HG03108 (cell line): ENCODE results near the gene DDX25.

Experiments
- ATAC-seq: cut with Tn5 transposase; IDR thresholded peaks from one replicate; pipeline ENCODE4 v1.9.1; 2021; ENCODE audit warnings: moderate library complexity; ENCODE audit not compliant: unreplicated experiment

Gene DDX25

DNA sequence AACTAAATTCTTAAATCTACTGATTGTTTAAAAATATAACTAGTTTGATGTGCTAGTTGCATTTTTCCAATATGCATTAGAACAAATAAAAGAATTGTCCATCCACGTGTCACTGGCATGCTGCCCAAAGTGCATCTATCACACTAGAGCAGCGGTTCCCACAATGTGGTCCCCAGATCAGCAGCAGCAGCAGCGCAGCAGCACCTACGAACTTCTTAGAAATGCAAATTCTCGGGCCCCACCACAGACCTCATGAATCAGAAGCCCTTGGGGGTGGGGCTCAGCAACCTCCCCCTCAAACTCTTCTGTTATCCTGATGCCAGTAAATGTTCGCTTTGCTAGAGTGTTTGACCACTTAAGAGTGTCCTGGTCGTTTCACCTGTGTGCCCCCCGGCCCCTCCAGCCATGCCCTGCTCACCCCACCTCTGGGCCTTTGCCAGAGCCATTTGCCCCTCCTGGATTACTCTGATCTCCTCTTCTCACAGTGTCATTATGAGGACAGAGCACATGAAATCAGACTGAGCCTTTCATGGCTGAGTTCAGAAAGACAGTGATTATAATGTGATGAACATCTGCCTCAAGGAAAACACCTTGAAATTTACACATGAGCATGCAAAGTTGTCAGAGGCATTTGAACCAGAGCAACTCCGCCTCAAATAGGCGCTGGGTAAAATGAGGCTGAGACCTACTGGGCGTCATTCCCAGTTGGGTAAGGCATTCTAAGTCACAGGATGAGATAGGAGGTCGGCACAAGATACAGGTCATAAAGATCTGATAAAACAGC, 28.9 kb downstream of the DDX25 start:
- no peak for ATAC-seq

DNA sequence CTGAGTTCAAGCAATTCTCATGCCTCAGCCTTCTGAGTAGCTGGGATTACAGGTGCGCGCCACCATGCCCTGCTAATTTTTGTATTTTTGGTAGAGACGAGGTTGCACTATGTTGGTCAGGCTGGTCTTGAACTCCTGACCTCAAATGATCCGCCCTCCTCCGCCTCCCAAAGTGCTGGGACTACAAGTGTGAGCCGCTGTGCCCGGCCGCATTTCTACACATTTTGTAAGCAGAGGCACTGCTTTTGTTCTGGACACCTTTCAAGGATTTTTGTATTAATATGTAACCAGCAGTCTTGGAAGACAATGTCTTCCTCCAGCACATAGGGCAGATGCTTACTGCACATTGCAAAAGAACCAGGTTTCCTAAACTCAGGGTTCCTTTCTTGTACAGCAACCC, 30.2 kb downstream of the DDX25 start:
- ATAC-seq: no peak

GRCh38 chr11:125935056-125935455, 30.7 kb downstream of the DDX25 start:
- no peak for ATAC-seq

DNA sequence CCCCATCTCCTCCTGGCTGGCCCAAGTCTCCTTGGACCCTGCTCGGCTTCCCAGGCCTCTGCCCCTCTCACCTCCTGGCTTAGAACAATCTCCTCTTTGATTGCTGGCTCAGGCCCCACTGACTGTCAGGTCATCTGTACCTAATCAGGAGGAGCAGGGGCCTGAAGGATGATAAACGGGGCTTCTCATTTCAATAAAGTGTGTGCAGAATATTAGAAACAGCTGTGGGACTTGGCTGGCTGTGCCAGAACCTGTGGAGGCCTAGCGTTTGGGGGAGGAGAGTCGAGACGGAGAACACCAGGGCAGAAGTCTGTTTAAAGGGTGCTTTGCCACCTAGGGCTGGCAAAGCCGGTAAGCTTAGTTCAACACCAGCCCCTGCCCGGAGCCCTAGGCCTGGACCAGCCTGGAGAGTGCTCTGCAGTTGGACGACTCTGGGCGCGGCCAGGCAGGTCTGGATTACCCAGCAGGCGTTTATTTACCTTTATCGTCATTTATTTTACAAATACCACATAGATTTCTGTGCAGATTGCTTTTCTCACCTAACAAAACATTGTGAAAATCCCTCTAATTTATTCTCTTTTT, 31.4 kb downstream of the DDX25 start:
- no peak for ATAC-seq

- ATAC-seq: no peak
Observed at GRCh38 chr11:125938418-125938817, 34.1 kb downstream of the DDX25 start.

DNA sequence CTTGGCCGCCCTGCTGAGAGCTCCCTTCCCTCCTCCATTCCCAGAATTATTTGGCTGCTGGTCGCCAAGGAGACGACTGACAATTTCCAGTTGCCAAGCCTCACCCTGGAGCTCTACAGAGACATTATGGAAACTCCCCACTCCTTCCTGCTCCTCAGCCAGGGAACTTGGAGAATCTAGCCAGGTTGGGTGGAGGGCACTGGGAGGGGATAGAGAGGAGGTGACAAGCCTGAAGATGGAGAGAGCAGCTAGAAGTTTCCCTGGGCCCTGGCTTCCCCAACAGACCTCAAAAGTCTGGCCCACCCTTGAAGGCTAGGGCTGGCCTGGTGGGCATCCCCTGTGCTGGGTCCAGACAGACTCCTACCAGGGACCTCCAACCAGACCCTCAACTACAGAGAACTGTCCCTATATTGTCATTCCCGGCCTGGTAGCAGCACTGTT, 34.8 kb downstream of the DDX25 start:
- ATAC-seq: no peak

- no peak for ATAC-seq
Observed at GRCh38 chr11:125940145-125940544, 35.8 kb downstream of the DDX25 start.

DNA sequence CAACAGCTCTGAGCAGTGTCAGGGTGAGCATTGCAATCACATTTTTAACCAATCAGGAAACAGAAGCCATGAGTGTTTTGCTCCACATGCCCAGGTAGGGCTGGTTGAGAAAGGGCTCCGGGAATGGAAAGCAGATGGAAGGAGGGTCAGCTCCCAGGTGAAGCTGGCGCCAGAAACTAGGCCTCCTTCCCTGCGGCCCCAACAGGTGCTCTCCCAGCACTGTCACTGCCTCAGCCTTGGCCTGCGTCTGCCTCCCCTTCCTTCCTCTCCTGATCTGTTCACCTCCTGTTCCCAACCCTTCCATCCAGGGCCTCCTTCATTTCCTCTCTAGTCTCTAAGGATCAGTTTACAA, 36.9 kb downstream of the DDX25 start:
- ATAC-seq: no peak

DNA sequence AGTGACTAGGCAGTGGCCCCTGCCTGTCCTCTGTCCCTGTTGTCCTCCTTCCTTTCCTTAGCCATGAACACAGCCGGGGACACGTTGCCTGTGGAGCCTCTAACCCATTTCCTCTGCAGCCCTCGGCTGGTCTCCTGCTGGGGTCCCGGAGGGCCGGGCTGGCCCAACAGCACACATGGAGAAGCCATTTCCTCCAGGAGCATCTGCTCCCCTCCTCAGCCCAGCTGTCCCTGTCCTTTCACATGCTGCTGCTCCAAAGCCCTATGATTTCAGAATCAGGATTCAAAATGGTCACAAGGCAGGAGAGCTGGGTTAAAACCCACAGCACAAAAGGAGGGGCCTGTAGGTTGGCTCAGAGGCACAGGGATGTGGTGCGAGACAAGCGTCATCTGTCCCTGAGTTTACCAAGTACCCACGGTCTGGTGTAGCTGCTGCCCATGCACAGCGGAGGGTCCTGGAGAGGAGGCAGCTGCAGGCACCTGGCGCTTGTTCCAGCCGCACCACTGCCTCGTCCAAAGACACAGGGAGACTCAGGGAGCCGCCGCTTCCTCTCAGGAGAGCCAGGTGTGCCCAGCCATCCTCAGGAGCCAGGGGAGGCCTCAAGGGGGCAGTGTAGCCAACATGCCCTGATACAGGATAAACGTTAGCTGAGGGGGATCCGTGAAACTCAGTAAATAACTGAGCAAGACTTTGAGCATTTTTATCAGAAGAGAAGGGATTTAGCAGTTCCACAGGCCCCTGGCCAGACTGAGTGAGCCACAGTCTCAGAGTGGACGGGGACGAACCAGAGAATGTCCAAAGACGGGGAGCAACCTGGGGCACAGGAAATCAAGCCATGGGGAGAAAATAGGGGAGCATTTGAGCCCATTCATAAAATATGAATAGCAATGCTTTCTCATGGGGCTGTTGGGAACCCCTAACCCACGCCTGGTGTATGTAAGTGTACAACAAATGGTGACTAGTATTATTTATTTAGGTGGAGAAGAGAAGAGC, 37.6 kb downstream of the DDX25 start:
- ATAC-seq: no peak

- ATAC-seq: no peak
Observed at GRCh38 chr11:125942771-125943428, 38.6 kb downstream of the DDX25 start.

GRCh38 chr11:125943661-125944349, 39.5 kb downstream of the DDX25 start:
- ATAC-seq: no peak

DNA sequence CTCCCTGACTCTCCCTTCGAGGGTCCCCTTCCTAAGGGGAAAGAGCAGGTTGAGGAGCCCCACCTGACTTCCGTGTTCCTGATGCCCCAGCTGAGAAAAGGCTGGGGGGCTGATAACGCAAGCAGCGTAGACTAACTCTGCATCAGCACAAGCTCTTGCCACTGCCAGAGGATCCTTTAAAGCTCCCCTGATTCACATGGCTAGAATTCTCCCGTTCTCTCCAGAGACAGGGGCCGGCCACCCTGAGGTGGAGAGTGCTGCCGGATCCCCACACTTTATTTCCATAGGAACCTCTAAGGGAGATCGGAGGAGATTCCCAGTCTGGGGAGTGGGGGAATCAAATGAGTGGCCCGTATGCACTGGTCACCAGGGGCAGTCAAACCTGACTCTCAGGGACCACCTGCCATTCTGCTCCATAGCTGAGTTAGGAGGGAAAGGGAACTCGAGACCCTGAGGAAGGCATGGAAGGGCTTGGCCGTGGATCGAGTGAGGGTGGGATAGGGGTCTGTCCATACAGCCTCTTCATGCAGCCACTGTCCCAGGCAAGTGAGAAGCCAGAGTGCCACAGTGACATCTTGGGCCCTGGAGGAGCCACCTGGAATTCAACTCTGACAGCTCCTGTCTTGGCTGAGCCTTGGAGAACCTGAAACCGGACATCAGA, 40.2 kb downstream of the DDX25 start:
- no peak for ATAC-seq

DNA sequence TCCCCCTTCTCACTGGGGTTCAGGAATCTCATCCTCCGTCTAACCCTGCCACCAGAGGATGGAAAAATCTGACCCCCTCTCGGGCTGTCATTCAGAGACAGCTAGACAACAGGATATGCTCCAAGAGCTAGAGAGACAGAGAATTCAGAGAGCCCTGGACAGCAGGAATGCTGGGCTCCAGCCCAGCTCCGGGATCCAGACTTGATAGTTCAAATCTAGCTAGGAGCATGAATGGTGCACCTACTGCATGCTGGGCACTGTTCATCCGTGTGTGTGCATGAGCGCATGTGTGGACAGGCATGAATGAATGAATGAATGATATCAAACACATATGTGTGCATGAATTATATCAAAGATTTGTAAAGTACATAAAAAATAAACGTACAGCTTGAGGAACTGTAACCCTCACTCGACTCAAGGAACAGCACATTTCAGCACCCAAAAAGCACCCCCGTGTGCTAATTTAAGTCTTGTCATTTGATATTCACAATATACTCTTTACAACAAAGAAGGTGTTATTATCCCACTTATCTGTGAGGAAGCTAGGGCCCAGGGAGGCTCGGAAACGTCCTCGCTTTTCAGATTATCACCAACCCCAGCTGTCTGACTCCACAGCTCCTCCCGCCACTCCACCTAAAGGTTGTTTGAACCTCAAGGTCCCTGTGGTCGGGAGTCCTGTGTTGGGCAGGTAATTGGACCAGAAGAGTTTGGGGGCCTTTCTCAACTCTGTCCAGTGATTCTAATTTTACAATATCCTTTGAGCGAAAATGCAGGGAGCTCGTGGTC, 40.9 kb downstream of the DDX25 start:
- ATAC-seq: no peak

GRCh38 chr11:125945797-125946520, 41.7 kb downstream of the DDX25 start, which contains the start of gene VSIG10L2:
TSS of gene VSIG10L2 (plus strand) at chr11:125946044. CDS start at chr11:125946056, 12 bp downstream.
- no peak for ATAC-seq

- ATAC-seq: no peak
Observed at GRCh38 chr11:125946712-125947418, 42.6 kb downstream of the DDX25 start.

DNA sequence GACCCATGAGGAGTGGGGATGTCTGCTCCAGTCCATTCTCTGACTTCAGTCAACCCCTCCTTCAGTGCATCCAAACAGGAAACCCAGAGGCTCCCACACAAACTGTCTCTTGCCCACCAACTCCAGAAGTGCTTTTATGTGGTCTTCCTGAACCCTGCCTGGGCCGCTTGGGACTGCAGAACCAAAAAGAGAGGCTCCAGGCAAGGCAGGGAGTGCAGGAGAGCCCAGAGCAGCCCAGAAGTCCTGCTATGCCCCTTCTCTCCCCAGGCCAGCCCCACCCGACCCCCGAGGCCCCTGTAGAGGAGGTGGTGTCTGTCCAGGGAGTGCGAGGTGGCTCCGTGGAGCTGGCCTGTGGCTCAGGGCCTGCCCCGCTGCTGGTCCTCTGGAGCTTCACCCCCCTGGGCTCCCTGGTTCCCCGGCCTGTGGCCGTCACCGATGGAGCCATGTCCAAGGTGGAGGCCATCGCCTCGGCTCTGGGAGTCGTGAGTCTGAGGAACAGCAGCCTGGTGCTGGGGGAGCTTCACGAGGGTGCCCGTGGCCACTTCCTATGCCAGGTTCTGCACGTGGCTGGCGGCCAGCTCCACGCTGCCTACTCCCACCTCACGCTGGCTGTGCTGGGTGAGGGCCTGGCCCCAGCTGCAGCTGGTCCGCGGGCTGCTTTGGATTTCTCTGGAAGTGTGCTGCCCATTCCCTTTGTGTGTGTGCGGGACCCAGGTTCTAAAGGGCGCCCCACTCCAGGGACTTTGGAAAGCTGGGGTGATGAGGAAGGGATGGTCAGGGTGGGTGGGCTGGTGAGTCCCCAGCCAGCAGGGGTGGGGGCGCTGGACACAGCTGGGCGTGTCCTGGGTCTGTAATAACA, 43.3 kb downstream of the DDX25 start:
- no peak for ATAC-seq
